ENCODE results near the gene GNG4.
A peak's percentile ranks its signal among the peaks of the same experiment; 100 is the strongest.
"Not testable (repeated sequence)": the region's sequence is repeated elsewhere in the genome, so short reads cannot be mapped to it uniquely, and the experiment has no call there.

The GNG4 gene

GRCh38 chr1:235545292-235545930, 104.2 kb downstream of the GNG4 start:
- DNase-seq (ENCODE audit: low read depth in 2 of 2, low spot score in 1 of 2), result no peak

GRCh38 chr1:235542845-235543244, 106.7 kb downstream of the GNG4 start:
- not testable (repeated sequence) for DNase-seq (ENCODE audit: low read depth in 2 of 2, low spot score in 1 of 2)

GRCh38 chr1:235533476-235534168, 116.0 kb downstream of the GNG4 start:
- DNase-seq (ENCODE audit: low read depth in 2 of 2, low spot score in 1 of 2), result no peak

GRCh38 chr1:235532360-235532759, 117.2 kb downstream of the GNG4 start:
- no peak for DNase-seq (ENCODE audit: low read depth in 2 of 2, low spot score in 1 of 2)

GRCh38 chr1:235527196-235527814, 122.3 kb downstream of the GNG4 start:
- DNase-seq (ENCODE audit: low read depth in 2 of 2, low spot score in 1 of 2), result no peak

GRCh38 chr1:235525314-235525713, 124.3 kb downstream of the GNG4 start:
- no peak for DNase-seq (ENCODE audit: low read depth in 2 of 2, low spot score in 1 of 2)

- no peak for DNase-seq (ENCODE audit: low read depth in 2 of 2, low spot score in 1 of 2)
Measured at GRCh38 chr1:235516862-235517446, 132.6 kb downstream of the GNG4 start.

- DNase-seq (ENCODE audit: low read depth in 2 of 2, low spot score in 1 of 2), result no peak
Measured at GRCh38 chr1:235515844-235516512, 133.6 kb downstream of the GNG4 start.

GRCh38 chr1:235513495-235514366, 135.9 kb downstream of the GNG4 start:
- peak in 1 of 2 donors; percentile 11 for DNase-seq (ENCODE audit: low read depth in 2 of 2, low spot score in 1 of 2)

GRCh38 chr1:235511470-235512240, 137.9 kb downstream of the GNG4 start:
- DNase-seq (ENCODE audit: low read depth in 2 of 2, low spot score in 1 of 2), result no peak

- DNase-seq (ENCODE audit: low read depth in 2 of 2, low spot score in 1 of 2), result no peak
Measured at GRCh38 chr1:235510823-235511222, 138.8 kb downstream of the GNG4 start.

GRCh38 chr1:235507623-235508022, 142.0 kb downstream of the GNG4 start:
- DNase-seq (ENCODE audit: low read depth in 2 of 2, low spot score in 1 of 2), result no peak

GRCh38 chr1:235504494-235505222, 144.9 kb downstream of the GNG4 start:
- peak; percentile 95 to 96 for DNase-seq (ENCODE audit: low read depth in 2 of 2, low spot score in 1 of 2)

- no peak for DNase-seq (ENCODE audit: low read depth in 2 of 2, low spot score in 1 of 2)
Measured at GRCh38 chr1:235504122-235504493, 145.5 kb downstream of the GNG4 start, which contains the start of gene B3GALNT2. Gene B3GALNT2, minus strand, starts transcription at chr1:235504452. Its CDS starts 200 bp downstream, at chr1:235504252.

GRCh38 chr1:235503403-235504121, 146.0 kb downstream of the GNG4 start:
- DNase-seq (ENCODE audit: low read depth in 2 of 2, low spot score in 1 of 2), result no peak

- no peak for DNase-seq (ENCODE audit: low read depth in 2 of 2, low spot score in 1 of 2)
Measured at GRCh38 chr1:235502601-235503402, 146.8 kb downstream of the GNG4 start.

GRCh38 chr1:235500971-235501540, 148.5 kb downstream of the GNG4 start:
- DNase-seq (ENCODE audit: low read depth in 2 of 2, low spot score in 1 of 2), result no peak
